ENCODE data around the gene ZBTB38.

The ZBTB38 gene

DNA sequence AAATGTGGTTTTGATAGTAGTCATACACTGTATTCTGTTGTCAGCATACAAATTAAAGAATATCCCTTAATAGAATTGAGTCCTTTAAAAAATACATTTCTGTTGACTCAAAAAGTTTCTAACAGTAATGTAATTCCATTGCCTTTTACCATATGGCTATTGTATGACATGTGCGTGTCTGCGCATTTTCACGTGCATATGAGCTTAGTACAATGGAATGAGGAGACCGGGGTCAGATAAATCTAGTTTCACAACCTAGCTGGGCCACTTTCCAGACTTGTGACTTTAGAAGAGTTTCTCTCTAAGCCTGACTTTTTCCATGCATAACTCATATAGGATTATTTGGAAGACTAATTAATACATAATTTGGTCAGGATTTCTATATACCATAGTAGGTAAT lies 38.7 kb downstream of the ZBTB38 start:
- Histone ChIP-seq H3K9me3 (ENCODE audit: insufficient read depth, low read length) (no peaks in the 10 kb centered on the region), H3K4me3 (ENCODE audit: insufficient read length, low read depth) (no peak overlapping the region), H3K4me1 (ENCODE audit: insufficient read depth, insufficient read length) (peaks cover 5% of the 10 kb centered on the region), H3K36me3 (ENCODE audit: insufficient read depth, insufficient read length, low read length) (peaks cover 39% of the 10 kb centered on the region), H3K27me3 (ENCODE audit: insufficient read depth, insufficient read length) (peaks cover 15% of the 10 kb centered on the region), H3K9ac (ENCODE audit: insufficient read length, low read depth) (no peak overlapping the region)
- DNase-seq (ENCODE audit: low read depth, low spot score), result no peak
- TF ChIP-seq SUZ12 (IDR thresholded peaks at IDR 0.05; ENCODE audit: extremely low read depth, insufficient read depth, insufficient read length), result no peak
- no peak for TF ChIP-seq YY1 (IDR thresholded peaks at IDR 0.05; ENCODE audit: insufficient read depth, insufficient read length)
- TF ChIP-seq ZNF274 (IDR thresholded peaks at IDR 0.05; ENCODE audit: low read depth, low read length), result no peak

- Histone ChIP-seq H3K27me3 (ENCODE audit: insufficient read depth, insufficient read length) (peaks cover 15% of the 10 kb centered on the region), H3K36me3 (ENCODE audit: insufficient read depth, insufficient read length, low read length) (peaks cover 40% of the 10 kb centered on the region), H3K4me1 (ENCODE audit: insufficient read depth, insufficient read length) (peaks cover 5% of the 10 kb centered on the region), H3K9ac (ENCODE audit: insufficient read length, low read depth) (no peak overlapping the region), H3K9me3 (ENCODE audit: insufficient read depth, low read length) (no peaks in the 10 kb centered on the region), H3K4me3 (ENCODE audit: insufficient read length, low read depth) (no peak overlapping the region)
- no peak for DNase-seq (ENCODE audit: low read depth, low spot score)
- TF ChIP-seq YY1 (IDR thresholded peaks at IDR 0.05; ENCODE audit: insufficient read depth, insufficient read length), result no peak
- no peak for TF ChIP-seq ZNF274 (IDR thresholded peaks at IDR 0.05; ENCODE audit: low read depth, low read length)
- TF ChIP-seq SUZ12 (IDR thresholded peaks at IDR 0.05; ENCODE audit: extremely low read depth, insufficient read depth, insufficient read length), result no peak
Measured at GRCh38 chr3:141407825-141408224, 39.5 kb downstream of the ZBTB38 start.

GRCh38 chr3:141408596-141408995 lies 40.3 kb downstream of the ZBTB38 start:
- Histone ChIP-seq H3K4me3 (ENCODE audit: insufficient read length, low read depth) (no peak overlapping the region), H3K4me1 (ENCODE audit: insufficient read depth, insufficient read length) (peaks cover 5% of the 10 kb centered on the region), H3K9ac (ENCODE audit: insufficient read length, low read depth) (no peak overlapping the region), H3K36me3 (ENCODE audit: insufficient read depth, insufficient read length, low read length) (peaks cover 47% of the 10 kb centered on the region), H3K27me3 (ENCODE audit: insufficient read depth, insufficient read length) (peaks cover 8% of the 10 kb centered on the region), H3K9me3 (ENCODE audit: insufficient read depth, low read length) (no peaks in the 10 kb centered on the region)
- TF ChIP-seq SUZ12 (IDR thresholded peaks at IDR 0.05; ENCODE audit: extremely low read depth, insufficient read depth, insufficient read length), result no peak
- no peak for TF ChIP-seq YY1 (IDR thresholded peaks at IDR 0.05; ENCODE audit: insufficient read depth, insufficient read length)
- no peak for DNase-seq (ENCODE audit: low read depth, low spot score)

GRCh38 chr3:141409940-141410241 lies 41.6 kb downstream of the ZBTB38 start:
- Histone ChIP-seq H3K4me1 (ENCODE audit: insufficient read depth, insufficient read length) (peaks cover 9% of the 10 kb centered on the region), H3K4me3 (ENCODE audit: insufficient read length, low read depth) (no peak overlapping the region), H3K36me3 (ENCODE audit: insufficient read depth, insufficient read length, low read length) (peaks cover 47% of the 10 kb centered on the region), H3K9ac (ENCODE audit: insufficient read length, low read depth) (no peak overlapping the region), H3K27me3 (ENCODE audit: insufficient read depth, insufficient read length) (no peaks in the 10 kb centered on the region), H3K9me3 (ENCODE audit: insufficient read depth, low read length) (no peaks in the 10 kb centered on the region)
- no peak for DNase-seq (ENCODE audit: low read depth, low spot score)
- TF ChIP-seq YY1 (IDR thresholded peaks at IDR 0.05; ENCODE audit: insufficient read depth, insufficient read length) (no peak), ZNF274 (IDR thresholded peaks at IDR 0.05; ENCODE audit: low read depth, low read length) (no peak), SUZ12 (IDR thresholded peaks at IDR 0.05; ENCODE audit: extremely low read depth, insufficient read depth, insufficient read length) (no peak)

DNA sequence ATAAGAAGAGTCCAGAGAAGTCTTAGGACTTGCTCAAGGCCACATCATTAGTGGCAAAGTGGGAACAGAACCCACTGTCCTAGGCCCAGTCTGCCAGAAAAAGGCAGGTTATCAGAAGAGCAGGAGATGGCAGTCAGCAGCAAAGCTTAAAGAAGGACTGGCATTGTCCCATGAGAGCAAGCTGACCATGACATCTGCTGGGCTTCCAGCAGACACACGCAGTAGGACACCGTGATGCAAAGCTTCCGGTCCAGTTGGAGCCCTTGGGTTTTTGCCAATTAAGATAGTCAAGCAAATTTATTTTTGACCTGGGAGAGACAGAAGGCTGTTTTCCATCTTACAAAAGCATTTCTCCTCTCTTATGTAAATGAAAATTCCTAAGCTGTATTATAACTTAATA lies 42.1 kb downstream of the ZBTB38 start:
- H3K4me3 ChIP-seq (ENCODE audit: insufficient read length, low read depth), result no peak overlapping the region
- TF ChIP-seq SUZ12 (IDR thresholded peaks at IDR 0.05; ENCODE audit: extremely low read depth, insufficient read depth, insufficient read length) (no peak), YY1 (IDR thresholded peaks at IDR 0.05; ENCODE audit: insufficient read depth, insufficient read length) (no peak), ZNF274 (IDR thresholded peaks at IDR 0.05; ENCODE audit: low read depth, low read length) (no peak)
- H3K27me3 ChIP-seq (ENCODE audit: insufficient read depth, insufficient read length), result no peaks in the 10 kb centered on the region
- DNase-seq (ENCODE audit: low read depth, low spot score), result no peak
- H3K4me1 ChIP-seq (ENCODE audit: insufficient read depth, insufficient read length), result peaks cover 9% of the 10 kb centered on the region
- no peaks in the 10 kb centered on the region for H3K9me3 ChIP-seq (ENCODE audit: insufficient read depth, low read length)
- H3K36me3 ChIP-seq (ENCODE audit: insufficient read depth, insufficient read length, low read length), result peaks cover 45% of the 10 kb centered on the region
- H3K9ac ChIP-seq (ENCODE audit: insufficient read length, low read depth), result no peak overlapping the region

DNA sequence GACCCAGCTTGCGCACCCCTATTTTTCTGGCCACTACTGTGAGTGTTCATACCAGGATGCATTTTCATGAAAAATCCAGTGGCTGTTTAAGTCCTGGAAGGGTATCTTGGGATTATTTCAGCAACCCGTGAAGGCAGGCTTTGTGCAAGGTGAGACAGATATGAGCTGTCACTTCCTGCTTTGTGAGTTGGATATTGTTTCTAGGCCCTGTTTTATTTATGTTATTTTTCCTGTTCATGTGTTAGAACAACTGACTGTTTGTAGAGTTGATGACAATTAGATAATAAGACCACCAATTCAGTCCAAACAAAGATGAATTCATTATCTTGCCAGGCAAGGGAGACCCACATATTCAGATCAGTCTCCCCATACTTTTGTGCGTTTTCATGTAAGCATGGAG lies 42.5 kb downstream of the ZBTB38 start:
- peaks cover 9% of the 10 kb centered on the region for H3K4me1 ChIP-seq (ENCODE audit: insufficient read depth, insufficient read length)
- H3K27me3 ChIP-seq (ENCODE audit: insufficient read depth, insufficient read length), result no peaks in the 10 kb centered on the region
- H3K9me3 ChIP-seq (ENCODE audit: insufficient read depth, low read length), result no peaks in the 10 kb centered on the region
- no peak overlapping the region for H3K4me3 ChIP-seq (ENCODE audit: insufficient read length, low read depth)
- H3K9ac ChIP-seq (ENCODE audit: insufficient read length, low read depth), result no peak overlapping the region
- DNase-seq (ENCODE audit: low read depth, low spot score), result no peak
- H3K36me3 ChIP-seq (ENCODE audit: insufficient read depth, insufficient read length, low read length), result peaks cover 43% of the 10 kb centered on the region
- TF ChIP-seq ZNF274 (IDR thresholded peaks at IDR 0.05; ENCODE audit: low read depth, low read length) (no peak), SUZ12 (IDR thresholded peaks at IDR 0.05; ENCODE audit: extremely low read depth, insufficient read depth, insufficient read length) (no peak), YY1 (IDR thresholded peaks at IDR 0.05; ENCODE audit: insufficient read depth, insufficient read length) (no peak)

- Histone ChIP-seq H3K36me3 (ENCODE audit: insufficient read depth, insufficient read length, low read length) (peaks cover 39% of the 10 kb centered on the region), H3K4me1 (ENCODE audit: insufficient read depth, insufficient read length) (peaks cover 9% of the 10 kb centered on the region), H3K9me3 (ENCODE audit: insufficient read depth, low read length) (no peaks in the 10 kb centered on the region), H3K27me3 (ENCODE audit: insufficient read depth, insufficient read length) (no peaks in the 10 kb centered on the region), H3K4me3 (ENCODE audit: insufficient read length, low read depth) (no peak overlapping the region), H3K9ac (ENCODE audit: insufficient read length, low read depth) (no peak overlapping the region)
- no peak for TF ChIP-seq ZNF274 (IDR thresholded peaks at IDR 0.05; ENCODE audit: low read depth, low read length)
- TF ChIP-seq YY1 (IDR thresholded peaks at IDR 0.05; ENCODE audit: insufficient read depth, insufficient read length), result no peak
- no peak for TF ChIP-seq SUZ12 (IDR thresholded peaks at IDR 0.05; ENCODE audit: extremely low read depth, insufficient read depth, insufficient read length)
- DNase-seq (ENCODE audit: low read depth, low spot score), result no peak
Measured at GRCh38 chr3:141411251-141411771, 43.0 kb downstream of the ZBTB38 start.
